NCI-H1694 (cell line): Measurements from ENCODE around the gene RPS28.
A peak's percentile ranks its signal among the peaks of the same experiment; 100 is the strongest.
"Not testable (repeated sequence)": the region's sequence is repeated elsewhere in the genome, so short reads cannot be mapped to it uniquely, and the experiment has no call there.

Experiments used
- DNase-seq: peaks from one replicate; lab custom pipeline; 2025; lab: John Stamatoyannopoulos, UW

Gene RPS28

GRCh38 chr19:8321067-8321985, at the start of gene RPS28, which contains the start of gene NDUFA7:
TSS of gene RPS28 (plus strand) at chr19:8321496. CDS start at chr19:8321531, 35 bp downstream.
TSS of gene NDUFA7 (minus strand) at chr19:8321375. CDS start at chr19:8321358, 17 bp downstream.
- DNase-seq, result peak; percentile 88

GRCh38 chr19:8276508-8276907, 44.8 kb upstream of the RPS28 start:
- not testable (repeated sequence) for DNase-seq

GRCh38 chr19:8291337-8291736, 30.0 kb upstream of the RPS28 start:
- not testable (repeated sequence) for DNase-seq

GRCh38 chr19:8302357-8302691, 19.0 kb upstream of the RPS28 start:
- no peak for DNase-seq

GRCh38 chr19:8302734-8303133, 18.6 kb upstream of the RPS28 start:
- DNase-seq, result no peak

GRCh38 chr19:8304841-8305621, 16.3 kb upstream of the RPS28 start:
- no peak for DNase-seq

GRCh38 chr19:8305798-8306197, 15.5 kb upstream of the RPS28 start:
- no peak for DNase-seq

- no peak for DNase-seq
Measured at GRCh38 chr19:8306235-8307054, 14.9 kb upstream of the RPS28 start.

GRCh38 chr19:8307400-8307964, 13.8 kb upstream of the RPS28 start:
- DNase-seq, result no peak

GRCh38 chr19:8307965-8308866, 13.1 kb upstream of the RPS28 start, which contains the start of gene CD320:
TSS of gene CD320 (minus strand) at chr19:8308358. CDS start at chr19:8308290, 68 bp downstream.
- peak; percentile 83 for DNase-seq

GRCh38 chr19:8308891-8309291, 12.4 kb upstream of the RPS28 start:
- DNase-seq, result no peak

- DNase-seq, result no peak
Measured at GRCh38 chr19:8310342-8311055, 10.8 kb upstream of the RPS28 start.

- no peak for DNase-seq
Measured at GRCh38 chr19:8311461-8312260, 9.6 kb upstream of the RPS28 start.

- not testable (repeated sequence) for DNase-seq
Measured at GRCh38 chr19:8314981-8315640, 6.2 kb upstream of the RPS28 start.

- DNase-seq, result no peak
Measured at GRCh38 chr19:8316351-8317125, 4.8 kb upstream of the RPS28 start.

- not testable (repeated sequence) for DNase-seq
Measured at GRCh38 chr19:8318835-8319234, 2.5 kb upstream of the RPS28 start.

- DNase-seq, result no peak
Measured at GRCh38 chr19:8319807-8320520, 1.3 kb upstream of the RPS28 start.
